ENCODE data around the gene TNNI2.

TNNI2 gene

GRCh38 chr11:1821562-1821961 is 17.2 kb upstream of the TNNI2 start:
- DNase-seq (ENCODE audit: low spot score), result no peak

- DNase-seq (ENCODE audit: low spot score), result no peak
These were observed 16.0 kb upstream of the TNNI2 start for GRCh38 chr11:1822648-1823375.

GRCh38 chr11:1823376-1824220 is 15.2 kb upstream of the TNNI2 start:
- DNase-seq (ENCODE audit: low spot score), result no peak

GRCh38 chr11:1824221-1825038 is 14.4 kb upstream of the TNNI2 start:
- no peak for DNase-seq (ENCODE audit: low spot score)

- no peak for DNase-seq (ENCODE audit: low spot score)
These were observed 13.6 kb upstream of the TNNI2 start for GRCh38 chr11:1825039-1825740.

GRCh38 chr11:1825785-1826451 is 12.9 kb upstream of the TNNI2 start:
- DNase-seq (ENCODE audit: low spot score), result no peak

DNA sequence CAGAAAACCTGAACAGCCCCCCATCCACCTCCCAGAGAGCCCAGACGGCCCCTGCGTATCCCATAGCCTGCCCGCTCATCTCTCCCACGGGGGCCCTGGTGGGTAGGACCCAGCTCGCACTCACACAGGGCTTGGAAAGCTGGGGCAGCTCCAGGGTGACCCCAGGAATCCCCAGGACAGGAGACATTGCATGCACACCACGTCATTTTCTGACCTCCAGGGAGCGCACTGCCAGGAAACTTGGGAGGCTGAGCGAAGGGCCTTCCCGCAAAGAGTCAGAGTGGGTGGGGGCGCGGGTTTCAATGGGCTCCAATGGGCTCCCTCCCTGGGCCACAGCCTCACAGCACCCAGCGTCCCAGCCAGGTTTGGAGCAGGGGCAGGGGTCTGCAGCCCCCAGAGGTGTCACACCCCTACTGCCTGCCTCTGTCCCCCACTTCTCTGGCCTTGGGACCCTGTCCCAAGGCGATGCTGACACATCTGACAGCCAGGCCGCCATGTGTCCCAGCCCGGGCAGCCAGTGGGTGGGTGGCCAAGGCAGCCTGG is 12.2 kb upstream of the TNNI2 start:
- DNase-seq (ENCODE audit: low spot score), result no peak

DNA sequence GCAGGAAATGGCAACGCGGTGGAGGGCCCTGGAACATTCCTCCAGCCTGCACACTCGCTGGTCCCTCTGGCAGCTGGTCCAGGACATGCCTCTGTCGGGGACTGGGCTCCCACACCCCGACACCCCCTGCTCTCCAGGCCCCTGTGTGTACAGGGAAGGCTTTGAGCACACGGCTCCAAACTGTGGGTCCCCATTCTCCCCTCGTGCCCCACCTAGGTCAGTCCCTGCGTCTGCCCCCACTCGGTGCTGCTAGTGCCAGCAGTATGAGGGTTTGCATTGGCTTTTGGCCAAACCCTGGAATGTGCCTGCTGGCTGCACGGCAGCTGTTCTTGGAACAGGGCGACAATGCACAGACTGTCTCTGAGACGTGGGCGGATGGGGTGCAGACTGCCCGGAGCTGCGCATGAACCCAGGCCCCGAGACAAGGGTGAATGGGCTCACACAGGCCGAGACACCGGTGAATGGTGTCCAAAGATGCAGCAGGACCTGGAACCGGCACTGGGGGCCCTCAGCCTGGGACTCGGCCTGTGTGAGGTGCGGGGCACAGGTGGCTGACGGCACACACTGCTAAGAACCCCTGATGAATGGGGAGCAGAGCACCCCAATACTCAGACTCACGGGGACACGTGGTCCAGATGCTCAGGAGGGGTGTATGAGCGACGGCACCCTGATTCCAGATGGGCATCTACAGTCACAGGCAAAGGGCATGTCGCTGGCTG is 11.5 kb upstream of the TNNI2 start:
- no peak for DNase-seq (ENCODE audit: low spot score)

GRCh38 chr11:1827931-1828330 is 10.8 kb upstream of the TNNI2 start:
- DNase-seq (ENCODE audit: low spot score), result no peak

GRCh38 chr11:1828542-1828941 is 10.2 kb upstream of the TNNI2 start:
- DNase-seq (ENCODE audit: low spot score), result no peak

DNA sequence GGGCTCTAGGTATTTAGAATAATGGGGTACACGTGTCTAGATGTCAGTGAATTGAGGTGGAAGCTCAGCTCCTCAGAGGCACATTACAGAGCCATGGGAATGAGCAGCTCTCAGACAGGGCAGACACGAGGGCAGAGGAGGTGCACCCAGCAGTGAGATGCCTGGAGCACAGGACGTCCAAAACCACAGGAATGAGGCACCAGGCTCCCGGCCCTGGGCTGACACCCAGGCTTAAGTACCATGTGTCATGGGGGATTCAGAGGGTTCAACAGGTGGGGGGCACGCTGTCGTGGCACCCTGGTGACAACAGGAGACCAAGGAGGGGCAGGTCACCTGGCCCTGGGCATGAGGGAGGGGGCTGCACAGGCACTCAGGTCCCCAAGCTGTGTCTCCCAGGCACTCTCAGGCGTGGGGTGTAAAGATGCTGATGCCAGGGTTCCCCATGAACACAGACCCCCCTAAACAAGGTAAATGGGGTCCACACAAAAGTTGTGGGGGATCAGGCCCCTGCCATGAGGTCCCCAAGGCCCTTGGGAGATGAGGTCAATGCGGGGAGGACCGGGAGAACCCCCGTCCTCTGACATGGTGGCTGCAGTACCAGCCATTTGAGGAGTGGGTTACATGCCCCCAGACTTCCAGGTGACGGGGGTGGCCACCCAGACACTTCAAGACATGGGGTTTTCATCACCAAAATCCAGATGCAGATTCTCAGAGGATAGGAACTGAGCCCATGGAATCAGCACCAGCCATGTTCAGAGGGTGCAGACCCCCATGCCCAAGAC is 9.6 kb upstream of the TNNI2 start:
- DNase-seq (ENCODE audit: low spot score), result no peak

DNA sequence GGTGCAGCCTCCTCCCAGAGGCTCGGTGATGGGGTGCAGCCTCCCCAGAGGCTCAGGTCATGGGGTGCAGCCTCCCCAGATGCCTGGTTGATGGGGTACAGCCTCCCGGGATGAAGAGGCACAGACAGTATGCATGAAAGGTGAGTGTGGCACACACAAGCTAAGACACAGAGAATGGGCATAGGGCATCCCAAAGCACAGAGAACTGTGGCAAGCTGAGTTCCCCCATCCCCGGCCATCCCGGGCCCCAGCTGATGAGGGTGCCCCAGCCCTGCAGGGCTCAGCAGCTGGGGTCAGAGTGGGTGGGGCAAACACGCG is 8.8 kb upstream of the TNNI2 start:
- no peak for DNase-seq (ENCODE audit: low spot score)

GRCh38 chr11:1830322-1831223 is 8.2 kb upstream of the TNNI2 start:
- no peak for DNase-seq (ENCODE audit: low spot score)

- no peak for DNase-seq (ENCODE audit: low spot score)
These were observed 7.2 kb upstream of the TNNI2 start for GRCh38 chr11:1831338-1832210.

DNA sequence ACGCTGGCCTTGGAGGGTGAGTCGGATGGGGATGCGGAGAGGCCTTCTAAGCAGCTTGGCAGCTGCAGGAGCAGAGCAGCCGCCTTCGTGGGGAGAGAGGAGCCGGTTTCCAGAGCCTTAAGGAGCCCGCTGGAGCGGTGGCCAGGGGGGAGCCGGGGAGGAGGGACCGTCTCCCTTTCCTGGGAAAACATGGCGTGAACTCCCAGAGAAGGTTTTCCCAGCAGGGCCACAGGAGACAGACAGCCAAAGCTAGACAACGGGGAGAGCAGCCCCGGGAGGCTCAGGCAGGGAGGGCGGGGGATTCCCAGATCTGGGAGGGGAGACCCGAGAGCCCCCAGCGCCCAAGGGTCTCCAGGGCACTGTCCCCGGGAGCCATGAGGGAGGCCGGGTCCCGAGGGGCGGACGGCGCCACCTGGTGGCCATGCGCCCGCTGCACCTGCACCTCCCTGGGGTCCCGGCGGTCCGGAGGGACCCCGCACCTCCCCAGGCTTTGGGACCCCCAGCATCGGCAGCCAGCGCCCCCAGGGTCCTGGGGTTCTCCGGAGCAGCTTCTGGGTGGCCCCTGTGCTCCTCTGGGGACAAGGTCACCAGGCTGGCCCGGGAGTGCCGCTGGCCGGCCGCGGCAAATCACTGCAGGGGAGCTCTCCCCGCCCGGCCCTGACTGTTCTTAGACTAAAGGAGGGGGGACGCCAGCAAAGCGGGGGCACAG is 6.4 kb upstream of the TNNI2 start:
- peak; percentile 61 for DNase-seq (ENCODE audit: low spot score)

DNA sequence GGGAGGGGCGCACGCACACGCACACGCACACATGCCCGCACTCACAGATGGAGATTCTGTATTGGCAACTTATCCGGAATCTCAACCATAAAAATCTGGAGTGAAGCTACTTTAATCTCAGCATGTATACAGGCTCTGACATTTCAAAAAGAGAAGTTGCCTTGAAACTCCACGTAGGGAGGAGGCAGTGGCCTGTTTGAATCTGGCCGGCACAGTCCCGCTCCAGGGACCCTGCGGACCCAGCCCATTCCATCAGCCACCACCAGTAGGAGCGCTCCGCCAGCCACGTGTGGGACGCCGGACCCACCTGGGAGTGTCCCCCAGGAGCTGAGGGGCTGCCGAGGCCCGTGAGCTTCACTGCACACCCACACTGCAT is 5.9 kb upstream of the TNNI2 start:
- DNase-seq (ENCODE audit: low spot score), result no peak

GRCh38 chr11:1834062-1834610 is 4.6 kb upstream of the TNNI2 start:
- no peak for DNase-seq (ENCODE audit: low spot score)
